Hepatocyte (in vitro differentiated cells): ENCODE data around the gene GLCE. TPM values are rescaled to one million over a fixed set of nuclear protein-coding genes. Genes with fewer than 3 reads are reported as not detected.

Experiments
- DNase-seq: peaks from one replicate; pipeline ENCODE4 v3.0.0-alpha.2; 2016; ENCODE audit warnings: low spot score
- H2AFZ ChIP-seq: fragments of 200-600 bp; sonication (generic); 2 replicates; pipeline ENCODE4 v1.6.0; 2016; ENCODE audit warnings: antibody characterized with exemption, mild to moderate bottlenecking
- H3K27ac ChIP-seq: fragments of 200-600 bp; sonication (generic); 2 replicates; pipeline ENCODE4 v1.5.1; 2016; ENCODE audit warnings: mild to moderate bottlenecking
- H3K27me3 ChIP-seq: fragments of 200-600 bp; sonication (generic); 2 replicates; pipeline ENCODE4 v1.6.1; 2016
- H3K36me3 ChIP-seq: fragments of 200-600 bp; sonication (generic); replicated peaks from 2 replicates; pipeline ENCODE4 v1.5.1; 2016; ENCODE audit warnings: low read depth; ENCODE audit not compliant: insufficient read depth
- H3K4me1 ChIP-seq: fragments of 200-600 bp; sonication (generic); 2 replicates; pipeline ENCODE4 v1.5.1; 2016; ENCODE audit warnings: mild to moderate bottlenecking, moderate library complexity; ENCODE audit not compliant: insufficient read depth
- H3K4me2 ChIP-seq: fragments of 200-600 bp; sonication (generic); 2 replicates; pipeline ENCODE4 v1.6.0; 2016
- H3K4me3 ChIP-seq: fragments of 200-600 bp; sonication (generic); 2 replicates; pipeline ENCODE4 v1.5.1; 2016; ENCODE audit warnings: mild to moderate bottlenecking
- H3K79me2 ChIP-seq: fragments of 200-600 bp; sonication (generic); 2 replicates; pipeline ENCODE4 v1.6.0; 2017; ENCODE audit warnings: mild to moderate bottlenecking
- H3K9me2 ChIP-seq: fragments of 200-600 bp; sonication (generic); replicated peaks from 2 replicates; pipeline ENCODE4 v1.6.0; 2017; ENCODE audit warnings: mild to moderate bottlenecking; ENCODE audit not compliant: insufficient read depth
- H3K9me3 ChIP-seq: fragments of 200-600 bp; sonication (generic); 2 replicates; pipeline ENCODE4 v1.5.1; 2016; ENCODE audit warnings: low read depth, mild to moderate bottlenecking
- H4K20me1 ChIP-seq: fragments of 200-600 bp; sonication (generic); 2 replicates; pipeline ENCODE4 v1.6.0; 2016; ENCODE audit warnings: mild to moderate bottlenecking; ENCODE audit not compliant: insufficient read depth, poor library complexity, severe bottlenecking
- CTCF ChIP-seq: fragments of 200-600 bp; sonication (generic); IDR thresholded peaks from 2 replicates; pipeline ENCODE4 v1.5.1; 2016; ENCODE audit warnings: antibody characterized with exemption, mild to moderate bottlenecking; ENCODE audit not compliant: poor library complexity
- EZH2 ChIP-seq: fragments of 200-600 bp; sonication (generic); IDR thresholded peaks from 2 replicates; pipeline ENCODE4 v1.6.1; 2016; ENCODE audit warnings: antibody characterized with exemption, mild to moderate bottlenecking, borderline replicate concordance
- EZH2phosphoT487 ChIP-seq: fragments of 200-600 bp; sonication (generic); IDR thresholded peaks from one replicate; pipeline ENCODE4 v1.6.1; 2018; ENCODE audit warnings: antibody characterized with exemption, mild to moderate bottlenecking, low read depth, moderate library complexity; ENCODE audit not compliant: unreplicated experiment, severe bottlenecking
- WGBS: methylation state at CpG from one replicate; pipeline ENCODE4 v1.1.6; 2016; ENCODE audit warnings: low lambda C conversion rate; ENCODE audit errors: missing lambda C conversion rate; 5-methylcytosine and 5-hydroxymethylcytosine counted together
- polyA plus RNA-seq: library from polyadenylated mRNA; unstranded; fragments of >200 nt; fragmentation: Nextera tagmentation; extraction: Ambion mirVana; gene quantifications from 2 replicates; pipeline ENCODE4 v1.2.1, GENCODE V29; 2016
- total RNA-seq: library from RNA; depleted of rRNA; stranded (reverse); fragments of >200 nt; gene quantifications from 2 replicates; pipeline ENCODE4 v1.2.3, GENCODE V29; 2014

GLCE gene
- total and polyA plus RNA-seq, 2 experiments from 2014 or later = 14.4 to 37.9 TPM

GRCh38 chr15:69133862-69134519 lies 26.4 kb upstream of the GLCE start:
- Histone ChIP-seq H3K36me3 (no peaks in the 10 kb centered on the region), H4K20me1 (no peaks in the 10 kb centered on the region), H3K79me2 (no peaks in the 10 kb centered on the region), H3K4me3 (no peak overlapping the region), H3K4me1 (peaks cover 1% of the 10 kb centered on the region), H3K4me2 (no peak overlapping the region), H3K9me2 (no peaks in the 10 kb centered on the region), H3K27me3 (peaks cover 2% of the 10 kb centered on the region), H2AFZ (no peak overlapping the region), H3K9me3 (no peaks in the 10 kb centered on the region), H3K27ac (no peak overlapping the region)
- TF ChIP-seq EZH2 (no peak), CTCF (no peak), EZH2phosphoT487 (no peak)
- 77% methylated on average over 5 of the region's 5 CpGs for WGBS
- no peak for DNase-seq

GRCh38 chr15:69134791-69135190 lies 25.6 kb upstream of the GLCE start:
- no peaks in the 10 kb centered on the region for H3K4me1 ChIP-seq
- no peak for TF ChIP-seq CTCF
- TF ChIP-seq EZH2 = no peak
- TF ChIP-seq EZH2phosphoT487 = no peak
- no peaks in the 10 kb centered on the region for H3K9me3 ChIP-seq
- WGBS = 60% methylated on average over 2 of the region's 2 CpGs
- H3K27me3 ChIP-seq = peaks cover 4% of the 10 kb centered on the region
- no peaks in the 10 kb centered on the region for H4K20me1 ChIP-seq
- H3K36me3 ChIP-seq = no peaks in the 10 kb centered on the region
- H3K9me2 ChIP-seq = no peaks in the 10 kb centered on the region
- H3K27ac ChIP-seq = no peak overlapping the region
- no peak overlapping the region for H3K4me2 ChIP-seq
- H3K79me2 ChIP-seq = no peaks in the 10 kb centered on the region
- DNase-seq = no peak
- H3K4me3 ChIP-seq = no peak overlapping the region
- no peak overlapping the region for H2AFZ ChIP-seq

- Histone ChIP-seq H3K9me2 (no peaks in the 10 kb centered on the region), H3K79me2 (no peaks in the 10 kb centered on the region), H2AFZ (no peak overlapping the region), H3K27me3 (peaks cover 4% of the 10 kb centered on the region), H3K4me3 (no peak overlapping the region), H4K20me1 (no peaks in the 10 kb centered on the region), H3K4me2 (no peak overlapping the region), H3K36me3 (no peaks in the 10 kb centered on the region), H3K4me1 (no peaks in the 10 kb centered on the region), H3K9me3 (no peaks in the 10 kb centered on the region), H3K27ac (no peak overlapping the region)
- WGBS = 74% methylated on average over 2 of the region's 2 CpGs
- TF ChIP-seq CTCF (no peak), EZH2 (no peak), EZH2phosphoT487 (no peak)
- DNase-seq = no peak
Observed at GRCh38 chr15:69135499-69135898, 24.9 kb upstream of the GLCE start.
